GM21786 (cell line): ENCODE measurements around the gene CRYBG3.
A peak's percentile ranks its signal among the peaks of the same experiment; 100 is the strongest.
"Not testable (repeated sequence)": the region's sequence is repeated elsewhere in the genome, so short reads cannot be mapped to it uniquely, and the experiment has no call there.

ENCODE experiments used
- ATAC-seq: cut with Tn5 transposase; IDR thresholded peaks from one replicate; pipeline ENCODE4 v1.9.1; 2021; ENCODE audit not compliant: unreplicated experiment

CRYBG3 gene

GRCh38 chr3:97821774-97822358, at the start of gene CRYBG3:
Gene CRYBG3, plus strand, starts transcription at chr3:97822011. Its CDS starts 196 bp downstream, at chr3:97822207.
- ATAC-seq, result peak; percentile 96

GRCh38 chr3:97772926-97773325, 48.9 kb upstream of the CRYBG3 start:
- ATAC-seq, result no peak

GRCh38 chr3:97778152-97778551, 43.7 kb upstream of the CRYBG3 start:
- ATAC-seq, result no peak

DNA sequence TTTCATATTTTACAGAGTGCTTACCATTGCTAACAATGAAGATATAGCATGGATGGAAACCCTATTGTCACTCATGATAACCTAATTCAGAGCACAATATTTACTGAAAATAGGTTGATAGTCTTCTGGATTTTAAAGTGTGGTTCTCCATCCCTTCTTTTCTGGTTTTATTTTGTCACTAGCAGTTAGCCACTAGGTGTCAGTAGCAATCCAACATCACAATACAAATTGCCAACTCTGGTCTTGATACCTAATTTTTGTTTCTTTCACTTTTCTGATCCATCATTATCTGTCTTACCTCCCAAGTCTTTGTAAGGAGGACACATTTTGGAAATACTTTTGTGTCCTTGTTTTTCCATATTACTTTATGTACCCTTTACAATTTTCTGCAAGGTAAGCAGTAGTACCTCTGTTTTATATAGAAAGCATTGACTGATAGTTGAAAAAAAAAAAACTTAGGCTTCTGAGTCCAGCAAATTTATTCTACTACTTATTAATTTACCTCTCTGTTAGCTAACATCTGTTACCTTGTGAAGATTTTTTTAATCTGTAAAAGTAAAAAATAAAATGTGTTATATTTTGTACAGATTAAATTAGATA, 28.3 kb upstream of the CRYBG3 start:
- ATAC-seq, result peak; percentile 65

DNA sequence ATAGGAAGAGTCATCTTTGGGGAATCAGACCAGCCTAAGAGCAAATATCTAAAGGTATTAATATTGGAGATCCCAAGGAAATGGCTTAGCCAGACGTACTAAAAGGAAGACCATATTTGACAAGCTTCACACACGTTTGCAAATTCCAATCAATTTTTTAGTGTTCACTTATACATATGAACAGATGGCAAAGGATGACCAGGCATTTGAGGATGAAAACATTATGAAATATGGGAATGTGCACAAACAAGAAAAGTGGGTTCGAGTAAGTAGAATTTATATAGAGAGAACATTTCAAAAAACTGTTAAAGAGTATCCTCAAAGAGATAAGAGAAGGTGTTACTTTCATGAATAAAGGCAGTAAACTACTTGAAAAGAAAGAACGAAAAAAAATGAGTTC, 25.9 kb upstream of the CRYBG3 start:
- no peak for ATAC-seq

DNA sequence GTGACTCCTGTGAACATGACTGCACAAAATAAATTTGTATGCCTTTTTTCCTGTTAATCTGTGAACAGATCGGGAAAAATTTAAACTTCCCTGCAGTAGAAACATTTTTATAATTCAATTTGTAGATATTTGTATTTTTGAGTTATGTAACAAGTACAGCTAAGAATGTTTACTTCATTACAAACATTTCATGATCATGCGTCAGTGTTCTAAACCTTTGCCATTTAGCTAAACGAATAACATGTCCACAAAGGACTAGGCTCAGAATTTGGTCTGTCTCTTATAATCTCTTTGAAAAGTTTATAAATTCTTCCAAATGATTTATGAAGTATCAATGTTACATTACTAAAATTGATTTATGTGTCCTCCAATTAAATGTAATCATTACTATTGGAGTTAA, 17.3 kb upstream of the CRYBG3 start:
- no peak for ATAC-seq

DNA sequence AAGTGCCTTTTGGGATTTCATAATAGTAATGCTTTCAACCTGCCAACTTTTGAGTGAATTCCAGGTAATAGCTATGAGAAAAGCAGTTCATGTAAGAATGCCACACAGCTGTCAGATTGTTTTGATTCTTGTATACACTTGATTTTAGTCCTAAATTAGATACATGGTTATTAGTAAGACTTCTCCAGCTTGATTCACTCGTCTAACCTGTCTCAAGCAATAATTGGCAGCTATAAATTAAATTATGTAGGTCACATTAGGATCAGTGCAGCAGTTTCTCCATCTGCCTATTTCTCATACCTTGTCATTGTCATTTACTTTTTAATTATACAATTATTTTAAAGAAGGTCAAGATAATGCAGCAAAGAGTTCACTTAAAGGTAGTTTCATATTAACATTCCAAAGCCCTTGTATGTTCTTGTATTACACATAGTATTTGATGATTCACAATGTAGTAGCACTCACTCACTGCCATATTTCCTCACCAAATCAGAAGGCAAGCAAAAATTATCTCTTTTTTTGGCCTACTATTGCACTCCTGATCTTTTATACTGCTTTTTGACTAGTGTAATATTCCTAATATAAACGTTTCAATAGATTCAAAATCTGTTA, 10.9 kb upstream of the CRYBG3 start:
- ATAC-seq, result no peak

- peak; percentile 57 for ATAC-seq
These were observed 6.5 kb upstream of the CRYBG3 start for GRCh38 chr3:97815149-97815917.

DNA sequence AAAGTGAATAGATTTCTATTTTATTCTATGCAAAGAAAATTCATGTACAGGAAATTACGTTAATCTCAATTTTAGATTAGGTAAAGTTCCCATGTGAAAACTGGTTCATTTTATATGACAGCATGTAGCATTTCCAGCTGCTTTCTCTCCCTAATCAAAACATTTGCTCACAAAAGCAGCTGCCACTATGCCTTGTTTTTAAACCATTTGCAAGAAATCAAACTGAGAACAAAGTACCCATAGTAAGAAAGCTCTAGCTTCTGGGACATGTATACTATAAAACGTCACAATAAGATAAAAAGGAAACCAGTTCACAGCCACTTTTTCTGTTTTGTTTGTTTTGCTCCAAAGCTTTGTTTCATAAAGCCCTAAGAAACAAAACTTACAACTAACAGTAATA, 5.0 kb upstream of the CRYBG3 start:
- no peak for ATAC-seq

GRCh38 chr3:97817965-97818364, 3.8 kb upstream of the CRYBG3 start:
- no peak for ATAC-seq

DNA sequence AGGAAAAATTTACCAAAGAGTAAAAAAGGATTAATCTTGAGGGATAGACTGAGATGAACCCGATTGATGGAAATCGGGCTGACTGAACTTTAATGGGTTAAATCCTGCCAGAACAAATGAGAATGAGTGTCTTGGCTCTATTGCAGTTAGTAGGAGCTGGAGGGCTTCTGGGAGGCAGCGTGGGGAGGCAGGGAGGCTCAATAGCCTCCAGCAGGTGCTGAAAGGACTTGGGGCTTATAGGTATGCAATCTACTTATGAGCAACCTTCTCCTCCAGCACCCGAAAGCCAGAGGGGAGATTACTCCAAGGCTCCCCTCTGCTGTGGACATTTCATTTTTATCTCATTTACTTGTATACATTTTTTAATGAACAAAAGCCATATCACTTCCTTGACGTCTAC, 1.0 kb upstream of the CRYBG3 start:
- no peak for ATAC-seq

- peak; percentile 35 for ATAC-seq
These were observed 481 bp upstream of the CRYBG3 start for GRCh38 chr3:97821287-97821773.

- peak; percentile 25 for ATAC-seq
These were observed 556 bp downstream of the CRYBG3 start for GRCh38 chr3:97822359-97822775.

GRCh38 chr3:97823046-97824004, 1.5 kb downstream of the CRYBG3 start:
- no peak for ATAC-seq

GRCh38 chr3:97825101-97825500, 3.3 kb downstream of the CRYBG3 start:
- ATAC-seq, result no peak

- ATAC-seq, result no peak
These were observed 6.1 kb downstream of the CRYBG3 start for GRCh38 chr3:97827741-97828471.

DNA sequence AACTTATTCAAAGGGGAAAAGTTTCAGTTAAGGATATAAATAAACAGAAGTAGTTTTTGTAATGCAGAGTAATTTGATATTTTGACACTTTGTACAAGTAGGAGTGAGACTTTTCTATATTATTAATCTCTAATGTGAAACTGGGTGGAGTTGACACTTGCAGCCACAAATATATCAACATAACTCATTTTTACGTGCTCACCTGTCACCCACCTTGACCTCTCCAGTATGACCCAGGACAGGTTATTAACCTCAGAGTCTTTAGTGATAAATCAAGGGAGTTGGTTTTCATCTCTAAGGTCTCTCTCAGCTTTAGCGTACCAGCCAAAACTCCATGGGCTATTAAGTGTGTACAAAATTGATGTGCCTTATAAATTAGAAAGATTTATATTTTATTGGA, 7.4 kb downstream of the CRYBG3 start:
- ATAC-seq, result no peak

DNA sequence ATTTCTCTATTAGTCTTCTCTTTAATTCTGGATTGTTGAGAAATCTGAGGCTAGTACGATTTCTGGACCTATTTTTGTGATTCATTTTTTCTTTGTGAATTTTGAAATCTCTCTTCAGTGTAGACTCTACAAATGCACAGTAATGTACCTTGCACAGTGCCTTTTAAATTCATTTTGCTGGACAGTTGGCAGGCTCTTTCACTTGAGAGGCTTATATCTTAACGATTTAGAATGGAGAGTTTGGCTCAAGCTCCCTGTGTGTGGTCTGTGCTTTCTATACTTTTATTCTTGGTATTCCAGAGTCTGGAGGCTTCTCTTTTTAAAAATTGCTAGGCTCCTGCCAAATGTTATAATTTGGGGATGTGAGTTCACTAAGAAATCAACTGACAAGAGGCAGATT, 8.8 kb downstream of the CRYBG3 start:
- ATAC-seq, result no peak

- no peak for ATAC-seq
These were observed 9.3 kb downstream of the CRYBG3 start for GRCh38 chr3:97831140-97831539.

GRCh38 chr3:97833184-97833583, 11.4 kb downstream of the CRYBG3 start:
- not testable (repeated sequence) for ATAC-seq
